Putamen (tissue), 1 donor: ENCODE measurements around the gene UST.
"Not testable (repeated sequence)": the region's sequence is repeated elsewhere in the genome, so short reads cannot be mapped to it uniquely, and the experiment has no call there.

Source experiments
- DNase-seq: peaks from one replicate; pipeline ENCODE4 v3.0.0-alpha.2; 2016; ENCODE audit warnings: low spot score

Gene UST

DNA sequence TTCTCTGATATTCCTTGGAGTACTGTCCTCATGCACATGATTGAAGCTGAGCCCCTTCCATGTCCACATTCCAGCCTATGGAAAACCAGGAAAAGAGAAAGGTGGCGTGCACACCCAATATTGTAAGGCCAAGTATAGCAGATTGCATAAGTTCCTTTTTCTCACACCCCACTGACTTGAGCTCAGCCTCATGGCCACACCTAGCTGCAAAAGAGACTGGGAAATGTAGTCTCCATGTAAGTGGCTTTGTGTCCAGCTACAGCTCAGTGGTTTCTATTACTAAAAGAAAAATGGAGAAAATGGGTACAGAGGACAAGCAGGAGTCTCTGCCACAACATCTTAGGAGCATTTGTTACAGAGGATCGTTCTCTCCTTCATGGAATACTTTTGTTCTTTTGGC, 10.8 kb upstream of the UST start:
- no peak for DNase-seq

DNA sequence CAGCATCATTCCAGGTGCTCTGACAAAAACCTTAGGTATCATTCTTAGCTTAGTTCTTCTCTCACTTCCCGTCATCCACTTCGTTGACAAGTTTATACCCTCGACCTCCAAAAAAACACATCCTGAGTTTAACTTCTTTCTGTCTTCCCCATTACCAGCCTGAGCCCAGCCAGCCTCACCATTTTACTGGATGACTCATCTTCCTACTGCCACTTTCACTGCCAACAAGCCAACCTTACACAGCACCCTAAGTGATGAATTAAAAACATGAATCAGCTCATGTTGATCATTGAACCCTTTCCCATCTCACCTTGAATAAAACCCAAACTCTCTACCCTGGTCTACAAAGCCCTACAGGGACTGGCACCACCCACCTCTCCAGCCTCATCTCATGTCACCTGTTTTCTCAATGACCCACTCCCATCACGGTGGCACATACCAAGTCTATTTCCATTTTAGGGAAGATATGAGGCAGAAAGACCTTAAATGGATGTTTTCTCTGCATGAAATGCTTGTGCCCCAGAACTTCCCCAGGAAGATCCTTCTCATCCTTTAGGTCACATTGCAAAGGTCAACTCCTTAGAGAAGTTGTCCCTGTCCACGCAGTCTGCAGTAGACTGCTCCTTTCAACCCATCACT, 9.9 kb upstream of the UST start:
- no peak for DNase-seq

DNA sequence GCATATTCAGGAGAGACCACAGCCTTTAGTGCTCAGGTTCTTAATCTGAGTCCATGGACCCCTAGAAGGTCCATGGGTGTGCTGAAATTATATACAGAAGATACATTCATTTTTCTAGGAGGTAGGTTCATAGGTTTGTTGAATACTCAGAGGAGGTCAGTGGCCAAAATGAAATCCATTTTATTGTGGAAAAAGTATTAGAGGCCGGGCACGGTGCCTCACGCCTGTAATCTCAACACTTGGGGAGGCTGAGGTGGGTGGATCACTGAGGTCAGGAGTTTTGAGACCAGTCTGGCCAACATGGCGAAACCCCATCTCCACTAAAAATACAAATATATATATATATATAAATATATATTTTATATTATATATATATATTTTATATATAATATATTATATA, 9.0 kb upstream of the UST start:
- DNase-seq = no peak

DNA sequence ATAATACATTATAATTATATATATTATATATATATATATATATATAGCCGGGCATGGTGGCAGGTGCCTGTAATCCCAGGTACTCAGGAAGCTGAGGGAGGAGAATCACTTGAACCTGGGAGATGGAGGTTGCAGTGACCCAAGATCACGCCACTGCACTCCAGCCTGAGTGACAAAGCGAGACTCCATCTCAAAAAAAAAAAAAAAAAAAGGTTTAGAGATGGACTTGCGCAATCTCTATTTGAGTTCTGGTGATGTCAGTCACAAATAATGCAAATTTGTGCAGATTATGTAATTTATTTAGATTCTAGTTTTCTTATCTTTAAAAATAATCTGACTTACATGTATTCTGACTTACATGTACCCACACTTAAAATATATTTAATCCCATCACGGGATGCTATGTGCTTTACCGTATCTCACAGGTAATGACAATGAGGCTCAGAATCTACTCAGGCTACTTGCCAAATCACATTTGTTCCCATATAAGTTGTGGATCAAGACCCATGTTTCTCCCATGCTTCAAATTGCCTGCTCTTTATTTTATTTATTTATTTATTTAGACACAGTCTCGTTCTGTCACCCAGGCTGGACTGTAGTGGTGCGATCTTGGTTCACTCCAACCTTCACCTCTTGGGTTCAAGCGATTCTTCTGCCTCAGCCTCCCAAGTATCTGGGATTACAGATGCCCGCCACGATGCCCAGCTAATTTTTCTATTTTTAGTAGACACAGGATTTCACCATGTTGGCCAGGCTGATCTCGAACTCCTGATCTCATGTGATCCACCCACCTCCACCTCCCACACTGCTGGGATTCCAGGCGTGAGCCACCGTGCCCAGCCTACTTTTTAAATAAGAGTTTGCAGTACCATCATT, 7.6 kb upstream of the UST start:
- DNase-seq = no peak

DNA sequence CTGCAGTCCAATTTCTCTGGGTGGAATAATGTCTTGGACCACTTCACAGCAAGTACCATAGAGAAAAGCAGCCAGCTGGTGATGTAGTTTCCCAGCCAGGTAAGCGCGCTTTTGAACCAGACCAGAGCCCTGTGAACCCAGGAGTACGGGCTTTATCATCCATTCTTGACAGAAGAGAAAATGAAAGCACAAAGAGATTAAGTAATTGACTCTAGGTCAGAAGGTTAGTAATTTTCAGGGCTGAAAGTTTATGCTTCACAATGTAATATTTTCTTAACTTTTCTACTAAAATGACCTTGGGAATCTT, 7.1 kb upstream of the UST start:
- no peak for DNase-seq

DNA sequence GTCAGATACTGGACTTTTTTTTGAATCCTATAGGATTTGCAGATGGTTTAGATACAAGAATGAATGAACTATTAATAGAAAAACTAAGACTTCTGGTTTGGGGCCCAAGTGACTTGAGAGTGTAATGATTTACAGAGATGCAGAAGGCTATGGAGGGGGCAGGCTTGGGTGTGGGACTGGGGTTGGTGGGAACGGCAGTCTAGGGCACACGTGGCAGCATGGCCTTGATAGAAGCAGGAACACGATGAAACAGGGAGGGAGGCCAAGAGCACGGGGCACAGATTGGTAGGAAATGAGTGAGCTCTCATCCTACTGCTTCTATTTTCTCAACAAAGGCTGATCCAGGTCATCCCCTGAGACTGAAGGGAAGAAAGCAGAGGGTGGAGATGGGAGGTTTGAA, 3.4 kb upstream of the UST start:
- no peak for DNase-seq

DNA sequence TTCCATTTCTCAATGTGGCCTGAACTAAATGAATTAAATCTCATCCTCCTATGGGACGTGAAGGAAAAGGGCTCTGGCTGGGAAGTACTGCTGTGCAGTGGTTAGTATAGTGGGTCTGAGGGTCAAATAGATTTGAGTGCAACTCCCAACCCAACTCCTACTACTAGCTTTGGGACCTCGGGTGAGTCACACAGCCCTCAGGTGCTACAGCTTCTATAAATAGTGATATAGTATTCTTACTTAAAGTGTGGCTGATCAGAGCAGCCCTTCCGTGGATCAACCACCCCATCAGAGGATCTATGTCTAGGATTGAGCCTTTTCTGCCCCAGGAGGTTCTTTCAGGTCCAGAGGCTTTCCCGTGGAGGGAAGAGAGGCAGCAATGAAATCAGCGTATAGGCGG, 904 bp upstream of the UST start:
- no peak for DNase-seq

DNA sequence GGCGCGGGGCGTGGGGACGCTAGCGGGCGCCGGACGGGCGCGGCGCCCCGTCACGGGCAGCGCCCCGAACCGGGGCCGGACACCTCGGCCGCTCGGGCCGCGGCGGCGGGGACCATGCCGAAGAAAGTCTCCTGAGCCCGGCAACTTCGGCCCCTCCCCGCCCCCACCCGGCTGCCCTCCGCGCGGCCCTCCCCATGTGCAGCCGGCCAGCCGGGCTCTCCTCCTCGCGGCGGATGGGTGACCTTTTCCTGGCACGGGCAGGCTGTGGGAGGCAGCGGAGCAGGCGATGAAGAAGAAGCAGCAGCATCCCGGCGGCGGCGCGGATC, 278 bp downstream of the UST start:
- no peak for DNase-seq

DNA sequence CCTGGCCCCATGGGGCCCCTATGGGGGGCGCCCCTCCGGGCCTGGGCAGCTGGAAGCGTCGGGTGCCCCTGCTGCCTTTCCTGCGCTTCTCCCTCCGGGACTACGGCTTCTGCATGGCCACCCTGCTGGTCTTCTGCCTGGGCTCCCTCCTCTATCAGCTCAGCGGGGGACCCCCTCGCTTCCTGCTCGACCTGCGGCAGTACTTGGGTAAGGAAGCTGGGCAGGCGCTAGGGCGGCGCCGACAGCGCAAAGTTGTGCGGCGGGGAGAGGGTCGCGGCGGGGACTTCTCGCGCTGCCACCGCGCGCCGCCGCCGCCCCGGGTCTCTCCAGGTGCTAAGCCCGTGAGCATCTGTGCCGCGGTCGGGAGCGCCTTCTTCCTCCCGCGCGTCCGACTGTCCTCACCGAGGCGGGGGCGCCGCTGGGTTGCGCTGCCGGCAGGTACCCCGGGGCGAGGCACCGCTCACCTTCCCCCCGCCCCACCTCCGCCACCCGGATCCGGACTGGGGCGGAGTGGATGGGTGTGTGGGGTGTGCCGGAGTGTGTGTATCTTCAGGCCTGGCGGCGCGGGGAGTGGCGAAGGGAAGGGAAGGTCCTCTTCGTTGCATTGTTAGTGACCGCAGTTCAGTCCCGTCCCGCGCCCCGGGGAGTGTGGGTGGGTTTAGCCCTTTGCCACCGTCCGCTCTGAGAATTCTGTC, 788 bp downstream of the UST start:
- no peak for DNase-seq

DNA sequence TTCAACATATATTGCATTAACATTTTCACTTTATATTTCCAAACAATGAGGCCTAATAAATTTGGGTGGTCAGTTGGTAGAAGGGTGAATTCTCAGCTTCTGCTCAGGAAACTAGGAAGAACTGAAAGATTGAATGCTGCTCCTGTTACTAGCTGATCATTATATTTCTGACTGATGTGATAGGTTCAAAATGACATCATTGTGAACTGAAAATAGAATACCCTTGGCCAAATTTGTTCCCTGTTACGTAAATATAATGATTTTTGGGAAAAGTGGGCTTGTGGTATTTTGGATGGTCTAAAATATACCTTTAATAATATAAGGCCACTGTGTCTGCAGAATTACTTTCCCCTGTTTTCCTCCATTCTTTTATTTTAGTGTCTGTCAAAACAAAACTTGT, 2.8 kb downstream of the UST start:
- DNase-seq = no peak

DNA sequence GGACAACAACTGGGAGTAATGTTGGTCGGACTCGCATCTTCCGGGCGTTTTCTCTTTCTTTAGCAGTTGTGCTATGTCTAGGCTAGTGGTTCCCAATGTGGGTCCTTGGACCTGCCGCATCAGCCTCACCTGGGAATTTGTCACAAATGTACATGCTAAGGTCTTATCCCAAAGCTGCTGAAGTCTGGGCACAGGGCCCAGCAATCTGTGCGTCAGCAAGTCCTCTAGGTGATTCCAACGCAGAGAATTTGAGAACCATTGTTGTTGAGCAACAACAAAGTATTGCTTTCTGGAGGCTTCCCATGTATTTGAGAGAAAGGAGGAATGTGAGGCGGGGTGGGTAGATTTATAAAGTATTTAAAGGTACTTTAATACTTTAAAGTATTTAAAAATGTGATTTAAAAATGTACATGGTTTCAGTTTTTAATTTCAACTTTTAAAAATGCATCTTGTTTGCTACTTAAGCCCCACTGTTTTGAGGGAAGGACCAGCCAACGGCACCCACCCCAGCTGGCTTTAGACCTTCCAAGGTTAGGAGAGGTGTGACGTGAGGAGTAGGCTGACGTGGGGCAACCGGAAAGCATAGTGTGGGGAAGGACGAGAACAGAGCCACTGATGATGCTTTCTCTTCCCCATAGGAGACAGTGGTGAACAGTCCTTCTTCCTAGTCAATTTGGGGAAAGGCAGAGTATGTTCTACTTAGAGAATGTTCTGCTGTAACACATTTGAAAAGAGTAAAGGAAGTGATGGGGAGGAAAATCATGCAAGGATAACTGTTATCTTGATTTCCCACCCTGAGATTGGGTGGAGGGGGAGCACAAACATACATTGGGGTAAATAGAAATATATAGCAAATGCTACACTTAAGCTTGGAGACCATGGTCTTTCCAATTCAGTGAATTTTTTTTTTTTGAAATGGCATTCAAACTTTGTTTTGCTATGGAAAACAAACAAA, 4.3 kb downstream of the UST start:
- no peak for DNase-seq

DNA sequence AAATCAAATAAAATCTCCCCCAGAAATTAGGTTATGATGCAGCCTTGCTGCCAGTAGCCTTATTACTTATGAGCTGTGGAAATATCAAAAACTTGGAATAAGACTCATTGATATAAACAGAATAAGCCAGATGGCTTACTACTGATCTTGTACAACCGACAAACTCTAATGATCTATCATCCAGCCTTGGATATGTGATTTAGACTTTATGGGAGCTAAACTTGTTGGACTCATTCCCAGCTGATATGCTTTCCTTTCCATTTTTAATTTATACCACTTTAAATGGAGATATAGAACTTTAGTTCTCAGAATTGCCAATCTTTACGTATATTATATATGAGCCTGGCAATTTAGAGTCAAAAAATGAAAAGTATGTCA, 5.0 kb downstream of the UST start:
- no peak for DNase-seq

DNA sequence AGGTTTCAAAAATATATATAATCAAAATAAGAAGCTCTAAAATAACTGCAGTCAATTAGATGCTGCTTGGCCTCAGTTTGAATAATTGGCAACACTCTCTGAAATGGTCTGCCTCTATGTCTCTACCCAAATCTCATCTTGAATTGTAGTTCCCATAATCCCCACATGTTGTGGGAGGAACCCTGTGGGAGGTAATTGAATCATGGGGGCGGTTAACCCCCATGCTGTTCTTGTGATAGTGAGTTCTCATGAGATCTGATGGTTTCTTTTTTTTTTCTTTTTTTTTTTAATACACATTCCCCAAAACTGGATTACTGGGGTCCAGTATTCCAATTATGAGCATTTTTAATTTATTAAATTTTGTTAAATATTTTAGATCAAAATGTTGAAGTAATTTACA, 8.5 kb downstream of the UST start:
- DNase-seq = not testable (repeated sequence)

DNA sequence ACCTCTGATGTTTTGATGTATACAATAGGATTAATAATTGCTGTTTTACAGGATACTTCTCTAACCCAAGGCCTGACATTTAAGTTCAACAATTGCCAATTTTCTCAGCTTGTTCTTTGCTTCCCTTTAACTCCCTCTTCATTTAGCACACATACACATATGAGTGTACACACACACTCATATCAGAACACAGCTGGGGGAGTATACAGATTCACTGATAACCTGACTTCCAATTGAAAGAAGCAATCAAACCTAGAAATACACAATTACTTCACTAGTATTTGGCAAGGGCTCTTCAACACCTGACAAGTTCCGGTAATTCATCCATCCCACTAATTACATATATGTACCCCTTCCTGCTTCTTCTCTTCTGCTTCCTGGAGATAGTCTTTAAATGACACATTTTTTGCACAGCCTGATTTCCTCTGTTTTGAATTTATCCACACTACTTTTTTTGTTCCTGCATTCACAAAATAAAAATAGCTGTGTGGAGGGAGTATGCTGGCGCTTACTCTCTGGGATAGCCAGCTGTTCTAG, 11.2 kb downstream of the UST start:
- DNase-seq = no peak

DNA sequence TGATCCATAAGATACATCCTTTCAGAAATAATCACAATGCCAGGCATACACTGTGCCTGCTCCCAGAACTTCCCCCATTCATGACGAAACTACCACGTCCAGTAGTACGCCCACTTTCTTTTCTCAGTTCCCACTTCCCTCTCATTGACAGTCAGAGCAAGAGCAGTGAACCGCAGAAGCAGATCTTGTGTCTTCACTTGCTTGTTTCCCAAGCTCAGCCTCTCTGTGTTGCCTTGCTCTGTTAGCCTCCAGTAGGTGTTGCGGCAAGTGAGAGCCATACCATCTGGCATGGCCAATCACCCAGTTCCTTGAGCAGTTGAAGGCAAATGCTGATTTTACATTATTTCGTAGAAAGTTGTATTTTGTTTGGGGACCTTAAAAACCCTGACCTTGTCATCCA, 11.7 kb downstream of the UST start:
- peak; percentile 38 for DNase-seq

DNA sequence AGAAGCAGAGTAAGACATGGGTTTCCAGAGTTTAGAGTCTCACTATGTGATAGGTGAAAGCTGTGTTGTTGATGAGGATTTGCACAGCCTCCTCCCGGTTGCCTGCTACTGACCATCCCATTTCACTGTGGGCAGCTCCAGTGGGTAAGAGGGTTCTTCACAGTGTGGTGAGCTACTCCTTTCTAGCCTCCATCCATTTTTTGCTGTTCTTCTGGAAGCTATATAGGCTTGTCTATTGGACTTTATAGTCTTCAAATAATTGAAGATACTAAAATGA, 13.4 kb downstream of the UST start:
- no peak for DNase-seq

DNA sequence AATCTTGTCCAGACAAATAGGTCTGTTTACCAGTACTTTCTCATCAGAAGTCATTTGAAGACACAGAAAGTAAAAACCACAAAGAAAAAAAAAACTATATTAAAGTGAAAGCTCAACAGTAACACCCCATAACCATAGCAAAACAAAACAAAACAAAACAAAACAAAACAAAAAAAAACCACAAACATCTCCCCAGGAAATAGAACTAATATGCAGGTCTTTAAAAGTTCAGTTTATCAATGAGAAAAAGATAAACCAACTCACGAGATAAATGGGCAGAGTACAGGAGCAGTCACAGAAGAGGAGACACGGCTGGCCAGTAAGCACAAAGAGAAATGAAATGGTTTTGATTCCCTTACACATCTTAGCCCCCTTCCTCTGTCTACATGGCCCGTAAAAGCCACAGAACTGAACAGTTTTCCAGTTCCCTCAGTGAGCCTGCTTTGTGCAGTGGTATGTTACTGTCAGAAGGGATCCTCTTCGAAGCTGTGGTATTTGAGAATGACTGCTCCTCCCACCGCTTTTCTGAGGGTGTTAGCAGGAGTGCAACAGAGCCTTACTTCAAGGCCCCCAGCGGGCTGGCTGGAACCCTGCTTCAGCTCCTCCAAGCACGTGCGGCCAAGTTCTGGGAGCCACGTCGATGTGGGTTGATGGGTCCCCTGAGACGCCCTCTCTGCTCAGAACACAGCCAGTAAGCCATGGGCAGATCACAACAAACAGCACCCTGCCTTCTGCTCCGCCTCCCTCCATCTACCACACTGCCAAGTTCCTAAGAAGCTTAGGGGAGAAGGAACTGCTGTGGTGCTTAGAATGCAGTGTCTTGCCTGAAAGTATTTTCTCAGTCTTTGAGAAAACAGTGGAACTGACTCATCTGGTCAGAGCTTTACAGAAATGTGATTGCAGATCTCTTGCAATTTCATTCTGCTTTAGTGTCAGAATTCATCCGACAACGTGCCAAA, 14.0 kb downstream of the UST start:
- DNase-seq = peak; percentile 43

DNA sequence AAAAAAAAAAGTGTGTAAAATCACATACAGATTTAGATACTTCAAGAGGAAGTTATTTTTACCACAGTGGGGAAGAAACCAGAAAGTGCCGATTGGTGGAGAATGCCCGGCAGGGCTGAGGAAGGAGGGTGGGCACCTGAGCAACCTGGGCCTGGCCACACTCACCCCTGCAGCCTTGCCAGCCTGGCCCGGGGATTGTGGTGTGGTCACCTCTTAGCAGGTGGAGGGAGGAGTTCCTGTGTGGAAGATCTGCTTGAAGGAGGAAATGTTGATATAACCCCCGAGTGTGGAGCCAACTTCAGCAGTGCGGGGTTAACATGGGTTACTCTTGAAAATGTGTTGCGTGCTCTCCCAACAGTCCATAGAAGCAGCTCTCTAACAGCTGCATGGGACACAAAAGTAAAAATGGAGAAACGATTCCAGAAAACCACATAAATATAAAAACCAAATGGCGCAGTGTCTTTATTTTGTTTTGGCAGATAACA, 14.7 kb downstream of the UST start:
- no peak for DNase-seq

DNA sequence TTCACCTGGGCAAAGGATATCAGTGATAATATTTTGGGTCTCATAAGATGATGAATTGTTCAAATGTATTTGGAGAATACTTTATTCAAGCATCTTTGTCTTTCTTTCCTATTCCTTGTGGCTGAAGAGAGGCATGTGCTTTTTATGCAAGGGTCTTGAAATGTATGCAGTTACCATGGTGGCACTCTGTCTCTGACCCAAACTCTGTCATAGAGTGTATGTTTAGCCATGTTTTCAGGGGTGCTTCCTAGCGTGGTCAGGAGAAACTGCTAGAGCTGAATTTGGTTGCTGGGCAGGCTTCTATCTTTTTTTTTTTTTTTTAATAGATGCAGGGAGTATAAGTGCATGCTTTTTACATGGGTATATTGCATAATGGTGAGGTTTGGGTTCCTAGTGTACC, 15.4 kb downstream of the UST start:
- DNase-seq = no peak

DNA sequence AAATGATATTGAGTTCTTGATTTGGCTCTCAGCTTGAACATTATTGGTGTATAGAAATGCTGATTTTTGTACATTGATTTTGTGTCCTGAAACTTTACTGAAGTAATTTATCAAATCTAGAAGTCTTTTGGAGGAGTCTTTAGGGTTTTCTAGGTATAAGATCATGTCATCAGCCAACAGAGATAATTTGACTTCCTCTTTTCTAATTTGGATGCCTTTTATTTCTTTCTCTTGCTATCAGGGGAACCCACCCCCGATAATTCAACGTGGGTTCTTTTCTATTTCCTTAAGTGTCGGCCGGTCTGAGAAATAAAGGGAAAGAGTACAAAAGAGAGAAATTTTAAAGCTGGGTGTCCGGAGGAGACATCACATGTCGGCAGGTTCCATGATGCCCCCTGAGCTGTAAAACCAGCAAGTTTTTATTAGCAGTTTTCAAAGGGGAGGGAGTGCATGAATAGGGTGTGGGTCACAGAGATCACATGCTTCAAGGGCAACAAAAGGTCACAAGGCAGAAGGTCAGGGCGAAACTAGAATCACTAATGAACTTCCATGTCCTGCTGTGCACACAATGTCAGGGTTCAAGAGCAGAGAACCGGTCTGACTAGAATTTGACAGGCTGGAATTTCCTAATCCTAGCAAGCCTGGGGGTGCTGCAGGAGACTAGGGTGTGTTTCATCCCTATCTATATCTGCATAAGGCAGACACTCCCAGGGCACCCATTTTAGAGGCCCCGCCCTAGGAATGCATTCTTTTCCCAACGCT, 17.6 kb downstream of the UST start:
- DNase-seq = not testable (repeated sequence)
